ENCODE measurements around the gene PDGFD.

The PDGFD gene

GRCh38 chr11:103883856-103884255, 280.1 kb downstream of the PDGFD start:
- DNase-seq (ENCODE audit: low spot score) = no peak

- DNase-seq (ENCODE audit: low spot score) = no peak
Observed at GRCh38 chr11:103883291-103883690, 280.7 kb downstream of the PDGFD start.

- no peak for DNase-seq (ENCODE audit: low spot score)
Observed at GRCh38 chr11:103881584-103881983, 282.4 kb downstream of the PDGFD start.

GRCh38 chr11:103880968-103881367, 283.0 kb downstream of the PDGFD start:
- DNase-seq (ENCODE audit: low spot score) = no peak

GRCh38 chr11:103878646-103879045, 285.3 kb downstream of the PDGFD start:
- DNase-seq (ENCODE audit: low spot score) = no peak

GRCh38 chr11:103877221-103877620, 286.7 kb downstream of the PDGFD start:
- DNase-seq (ENCODE audit: low spot score) = peak; percentile 39

- no peak for DNase-seq (ENCODE audit: low spot score)
Observed at GRCh38 chr11:103875855-103876510, 288.0 kb downstream of the PDGFD start.

- DNase-seq (ENCODE audit: low spot score) = no peak
Observed at GRCh38 chr11:103872748-103873147, 291.2 kb downstream of the PDGFD start.

- DNase-seq (ENCODE audit: low spot score) = no peak
Observed at GRCh38 chr11:103871923-103872551, 291.9 kb downstream of the PDGFD start.

- DNase-seq (ENCODE audit: low spot score) = no peak
Observed at GRCh38 chr11:103870821-103871309, 293.1 kb downstream of the PDGFD start.

GRCh38 chr11:103867481-103867880, 296.5 kb downstream of the PDGFD start:
- no peak for DNase-seq (ENCODE audit: low spot score)

GRCh38 chr11:103863497-103863896, 300.4 kb downstream of the PDGFD start:
- DNase-seq (ENCODE audit: low spot score) = no peak

GRCh38 chr11:103862802-103863174, 301.2 kb downstream of the PDGFD start:
- DNase-seq (ENCODE audit: low spot score) = no peak

- no peak for DNase-seq (ENCODE audit: low spot score)
Observed at GRCh38 chr11:103862094-103862801, 301.7 kb downstream of the PDGFD start.

Measured in globus pallidus (tissue), 1 donor.